ENCODE data around the gene COA5. TPM values are rescaled to one million over a fixed set of nuclear protein-coding genes. Genes with fewer than 3 reads are reported as not detected.

COA5 gene
- total and polyA plus RNA-seq, 4 donors = 20.2 to 60.7 (median 38.6) TPM

- Histone ChIP-seq H3K27me3 (ENCODE audit: control insufficient read depth in 3 of 3, insufficient read depth in 3 of 3, low read length in 2 of 3) (no peaks in the 10 kb centered on the region), H3K9me3 (ENCODE audit: control insufficient read depth in 4 of 4, insufficient read depth in 3 of 4, low read length in 3 of 4) (no peaks in the 10 kb centered on the region), H3K36me3 (ENCODE audit: control insufficient read depth in 4 of 4, insufficient read depth in 4 of 4, low read length in 4 of 4) (peaks cover 0 to 30% (median 6%) of the 10 kb centered on the region in 4 donors), H3K4me1 (ENCODE audit: control insufficient read depth in 5 of 5, insufficient read depth in 5 of 5, low read length in 5 of 5) (no peaks in the 10 kb centered on the region), H3K4me3 (no peak overlapping the region), H3K9ac (ENCODE audit: insufficient read depth in 1 of 2, low read length in 2 of 2) (no peak overlapping the region), H3K27ac (ENCODE audit: low read depth in 1 of 2, low read length in 1 of 2) (no peak overlapping the region)
- no peak for ATAC-seq (ENCODE audit: insufficient read depth, low FRiP score)
- no peak for TF ChIP-seq CTCF (IDR thresholded peaks at IDR 0.05; ENCODE audit: control extremely low read depth, extremely low read depth)
- WGBS, 2 donors = 79 to 89% methylated on average over 10 of the region's 10 CpGs
- no peak for DNase-seq
Observed at GRCh38 chr2:98637401-98638147, 29.3 kb upstream of the COA5 start.

- no peaks in the 10 kb centered on the region for H3K27me3 ChIP-seq (ENCODE audit: control insufficient read depth in 3 of 3, insufficient read depth in 3 of 3, low read length in 2 of 3)
- peaks cover 0 to 39% (median 5%) of the 10 kb centered on the region in 4 donors for H3K36me3 ChIP-seq (ENCODE audit: control insufficient read depth in 4 of 4, insufficient read depth in 4 of 4, low read length in 4 of 4)
- no peaks in the 10 kb centered on the region for H3K4me1 ChIP-seq (ENCODE audit: control insufficient read depth in 5 of 5, insufficient read depth in 5 of 5, low read length in 5 of 5)
- no peak overlapping the region for H3K4me3 ChIP-seq
- H3K27ac ChIP-seq (ENCODE audit: low read depth in 1 of 2, low read length in 1 of 2) = no peak overlapping the region
- no peak overlapping the region for H3K9ac ChIP-seq (ENCODE audit: insufficient read depth in 1 of 2, low read length in 2 of 2)
- WGBS, 2 donors = 82 to 84% methylated on average over 9 of the region's 9 CpGs
- H3K9me3 ChIP-seq (ENCODE audit: control insufficient read depth in 4 of 4, insufficient read depth in 3 of 4, low read length in 3 of 4) = no peaks in the 10 kb centered on the region
- TF ChIP-seq CTCF (IDR thresholded peaks at IDR 0.05; ENCODE audit: control extremely low read depth, extremely low read depth) = no peak
- ATAC-seq (ENCODE audit: insufficient read depth, low FRiP score) (no peak), DNase-seq (no peak)
Observed at GRCh38 chr2:98634406-98635092, 26.2 kb upstream of the COA5 start.

- Histone ChIP-seq H3K4me1 (ENCODE audit: control insufficient read depth in 5 of 5, insufficient read depth in 5 of 5, low read length in 5 of 5) (no peaks in the 10 kb centered on the region), H3K9me3 (ENCODE audit: control insufficient read depth in 4 of 4, insufficient read depth in 3 of 4, low read length in 3 of 4) (no peaks in the 10 kb centered on the region), H3K27me3 (ENCODE audit: control insufficient read depth in 3 of 3, insufficient read depth in 3 of 3, low read length in 2 of 3) (no peaks in the 10 kb centered on the region), H3K27ac (ENCODE audit: low read depth in 1 of 2, low read length in 1 of 2) (no peak overlapping the region), H3K36me3 (ENCODE audit: control insufficient read depth in 4 of 4, insufficient read depth in 4 of 4, low read length in 4 of 4) (peaks cover 0 to 35% (median 2%) of the 10 kb centered on the region in 4 donors), H3K4me3 (no peak overlapping the region), H3K9ac (ENCODE audit: insufficient read depth in 1 of 2, low read length in 2 of 2) (no peak overlapping the region)
- ATAC-seq (ENCODE audit: insufficient read depth, low FRiP score) (no peak), DNase-seq (no peak)
- WGBS, 2 donors = 95 to 97% methylated on average over 3 of the region's 3 CpGs
- no peak for TF ChIP-seq CTCF (IDR thresholded peaks at IDR 0.05; ENCODE audit: control extremely low read depth, extremely low read depth)
Observed at GRCh38 chr2:98632351-98632750, 24.0 kb upstream of the COA5 start.
